Measurements from ENCODE around the gene MYH16. TPM values are rescaled to one million over a fixed set of nuclear protein-coding genes. Genes with fewer than 3 reads are reported as not detected.

The MYH16 gene
- total and polyA plus RNA-seq, 2 donors (not counting 1 experiment from before 2014, with no cell fraction given), result not detected

- no peaks in the 10 kb centered on the region for H3K9me3 ChIP-seq (ENCODE audit: control extremely low read depth in 1 of 3, control insufficient read depth in 2 of 3, insufficient read depth in 1 of 3, low read length in 2 of 3)
- Mint-ChIP-seq H3K27me3 (peaks cover 11% of the 10 kb centered on the region), H3K4me1 (no peaks in the 10 kb centered on the region), H3K9me3 (ENCODE audit: insufficient read depth) (no peaks in the 10 kb centered on the region), H3K4me3 (no peak overlapping the region), H3K27ac (no peak overlapping the region)
- intact Hi-C loops (cut with micrococcal nuclease), result no loop called here
- no peaks in the 10 kb centered on the region for H3K79me2 ChIP-seq (ENCODE audit: control insufficient read depth, insufficient read depth, low read length)
- ChIA-PET POLR2A (no interaction called here), CTCF (no interaction called here)
- no peak overlapping the region for H2AFZ ChIP-seq (ENCODE audit: insufficient read depth, low read depth, low read length, poor library complexity, severe bottlenecking)
- no peaks in the 10 kb centered on the region for H4K20me1 ChIP-seq (ENCODE audit: control insufficient read depth, insufficient read depth, low read length, poor library complexity, severe bottlenecking)
- H3K4me1 ChIP-seq (ENCODE audit: control insufficient read depth in 2 of 2, insufficient read depth in 2 of 2, low read length in 2 of 2), result no peaks in the 10 kb centered on the region
- ATAC-seq (ENCODE audit: low read depth) (no peak), DNase-seq (no peak)
- H3K4me3 ChIP-seq (ENCODE audit: control extremely low read depth in 1 of 5, extremely low read depth in 1 of 5, insufficient read depth in 1 of 5, low read depth in 2 of 5, low read length in 4 of 5), result no peak overlapping the region
- WGBS (ENCODE audit: insufficient coverage), result 80% methylated on average over 1 of the region's 2 CpGs
- no peak overlapping the region for H3K4me2 ChIP-seq (replicated peaks; ENCODE audit: low read depth, low read length, poor library complexity, severe bottlenecking)
- peaks cover 0 to 2% (median 0%) of the 10 kb centered on the region in 4 experiments for H3K27me3 ChIP-seq (replicated peaks in 1 of 4; ENCODE audit: control extremely low read depth in 1 of 4, control insufficient read depth in 3 of 4, insufficient read depth in 4 of 4, low read length in 3 of 4)
- no peak overlapping the region for H3K27ac ChIP-seq (ENCODE audit: low read length in 2 of 2)
- H3K36me3 ChIP-seq (replicated peaks in 1 of 2; ENCODE audit: control extremely low read depth in 1 of 2, control insufficient read depth in 1 of 2, extremely low read depth in 1 of 2, insufficient read depth in 2 of 2, low read length in 1 of 2), result no peaks in the 10 kb centered on the region
- no peak for TF ChIP-seq EZH2 (IDR thresholded peaks at IDR 0.05; ENCODE audit: borderline replicate concordance, insufficient read depth, low read depth, low read length, poor library complexity, severe bottlenecking)
- no peak overlapping the region for H3K9ac ChIP-seq (ENCODE audit: low read length)
Measured at GRCh38 chr7:99254390-99254789, 18.2 kb upstream of the MYH16 start.

DNA sequence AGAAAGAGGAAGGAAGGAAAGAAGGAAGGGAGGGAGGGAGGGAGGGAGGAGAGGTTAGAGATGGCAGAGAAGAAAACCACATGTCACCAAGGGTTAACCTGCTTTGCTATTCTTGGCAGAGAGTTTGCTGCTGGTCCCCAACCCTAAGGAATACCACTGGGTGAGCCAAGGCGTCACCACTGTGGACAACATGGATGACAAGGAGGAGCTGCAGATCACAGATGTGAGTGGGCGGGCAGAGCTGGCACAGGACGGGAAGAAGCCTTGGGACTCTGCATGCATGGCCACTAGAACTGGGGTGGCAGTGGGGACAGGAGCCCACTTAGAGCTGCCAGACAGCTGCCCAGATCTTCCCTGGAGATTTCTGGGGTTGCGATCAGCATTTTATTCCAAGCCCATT is 17.2 kb upstream of the MYH16 start:
- intact Hi-C loops (cut with micrococcal nuclease), result no loop called here
- H3K9me3 ChIP-seq (ENCODE audit: control extremely low read depth in 1 of 3, control insufficient read depth in 2 of 3, insufficient read depth in 1 of 3, low read length in 2 of 3), result no peaks in the 10 kb centered on the region
- H3K27ac ChIP-seq (ENCODE audit: low read length in 2 of 2), result no peak overlapping the region
- Mint-ChIP-seq H3K27ac (no peak overlapping the region), H3K4me3 (no peak overlapping the region), H3K4me1 (no peaks in the 10 kb centered on the region), H3K27me3 (peaks cover 7% of the 10 kb centered on the region), H3K9me3 (ENCODE audit: insufficient read depth) (no peaks in the 10 kb centered on the region)
- H3K4me3 ChIP-seq (ENCODE audit: control extremely low read depth in 1 of 5, extremely low read depth in 1 of 5, insufficient read depth in 1 of 5, low read depth in 2 of 5, low read length in 4 of 5), result no peak overlapping the region
- POLR2A ChIA-PET, result no interaction called here
- no peaks in the 10 kb centered on the region for H3K79me2 ChIP-seq (ENCODE audit: control insufficient read depth, insufficient read depth, low read length)
- H3K4me2 ChIP-seq (replicated peaks; ENCODE audit: low read depth, low read length, poor library complexity, severe bottlenecking), result no peak overlapping the region
- DNase-seq (no peak), ATAC-seq (ENCODE audit: low read depth) (no peak)
- H4K20me1 ChIP-seq (ENCODE audit: control insufficient read depth, insufficient read depth, low read length, poor library complexity, severe bottlenecking), result no peaks in the 10 kb centered on the region
- WGBS (ENCODE audit: insufficient coverage), result 55% methylated on average over 4 of the region's 4 CpGs
- H3K27me3 ChIP-seq (replicated peaks in 1 of 4; ENCODE audit: control extremely low read depth in 1 of 4, control insufficient read depth in 3 of 4, insufficient read depth in 4 of 4, low read length in 3 of 4), result peaks cover 0 to 2% (median 0%) of the 10 kb centered on the region in 4 experiments
- no peak overlapping the region for H3K9ac ChIP-seq (ENCODE audit: low read length)
- H3K36me3 ChIP-seq (replicated peaks in 1 of 2; ENCODE audit: control extremely low read depth in 1 of 2, control insufficient read depth in 1 of 2, extremely low read depth in 1 of 2, insufficient read depth in 2 of 2, low read length in 1 of 2), result no peaks in the 10 kb centered on the region
- H3K4me1 ChIP-seq (ENCODE audit: control insufficient read depth in 2 of 2, insufficient read depth in 2 of 2, low read length in 2 of 2), result no peaks in the 10 kb centered on the region
- H2AFZ ChIP-seq (ENCODE audit: insufficient read depth, low read depth, low read length, poor library complexity, severe bottlenecking), result no peak overlapping the region
- TF ChIP-seq, protein P1, sequence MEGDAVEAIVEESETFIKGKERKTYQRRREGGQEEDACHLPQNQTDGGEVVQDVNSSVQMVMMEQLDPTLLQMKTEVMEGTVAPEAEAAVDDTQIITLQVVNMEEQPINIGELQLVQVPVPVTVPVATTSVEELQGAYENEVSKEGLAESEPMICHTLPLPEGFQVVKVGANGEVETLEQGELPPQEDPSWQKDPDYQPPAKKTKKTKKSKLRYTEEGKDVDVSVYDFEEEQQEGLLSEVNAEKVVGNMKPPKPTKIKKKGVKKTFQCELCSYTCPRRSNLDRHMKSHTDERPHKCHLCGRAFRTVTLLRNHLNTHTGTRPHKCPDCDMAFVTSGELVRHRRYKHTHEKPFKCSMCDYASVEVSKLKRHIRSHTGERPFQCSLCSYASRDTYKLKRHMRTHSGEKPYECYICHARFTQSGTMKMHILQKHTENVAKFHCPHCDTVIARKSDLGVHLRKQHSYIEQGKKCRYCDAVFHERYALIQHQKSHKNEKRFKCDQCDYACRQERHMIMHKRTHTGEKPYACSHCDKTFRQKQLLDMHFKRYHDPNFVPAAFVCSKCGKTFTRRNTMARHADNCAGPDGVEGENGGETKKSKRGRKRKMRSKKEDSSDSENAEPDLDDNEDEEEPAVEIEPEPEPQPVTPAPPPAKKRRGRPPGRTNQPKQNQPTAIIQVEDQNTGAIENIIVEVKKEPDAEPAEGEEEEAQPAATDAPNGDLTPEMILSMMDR (IDR thresholded peaks at IDR 0.05), result no peak
- CTCF ChIA-PET, result no interaction called here

Data from B cell (primary cell).